HG02852 (cell line): Measurements from ENCODE around the gene TENM4.

Source experiments
- ATAC-seq: cut with Tn5 transposase; IDR thresholded peaks from one replicate; pipeline ENCODE4 v1.9.1; 2021; ENCODE audit warnings: mild to moderate bottlenecking, moderate library complexity; ENCODE audit not compliant: unreplicated experiment

TENM4 gene

DNA sequence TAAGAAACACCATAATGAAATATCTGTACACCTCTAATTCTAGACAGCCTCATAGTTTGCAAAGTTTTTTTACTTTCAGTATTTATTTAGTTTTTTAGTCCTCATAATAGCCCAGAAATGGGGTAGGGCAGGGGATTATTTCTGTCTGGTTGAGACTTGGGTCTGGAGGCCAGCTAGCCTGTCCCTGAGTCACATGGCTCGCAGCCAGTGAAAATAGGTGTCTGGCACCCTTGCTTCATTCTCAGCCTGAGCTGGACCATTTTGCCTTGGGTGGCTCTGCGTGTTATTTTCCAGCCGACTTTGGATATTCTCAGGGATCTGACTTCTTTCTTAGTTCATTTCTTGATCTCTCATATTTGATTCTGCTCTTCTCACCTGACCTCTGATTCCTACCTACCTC, 742.2 kb downstream of the TENM4 start:
- no peak for ATAC-seq

DNA sequence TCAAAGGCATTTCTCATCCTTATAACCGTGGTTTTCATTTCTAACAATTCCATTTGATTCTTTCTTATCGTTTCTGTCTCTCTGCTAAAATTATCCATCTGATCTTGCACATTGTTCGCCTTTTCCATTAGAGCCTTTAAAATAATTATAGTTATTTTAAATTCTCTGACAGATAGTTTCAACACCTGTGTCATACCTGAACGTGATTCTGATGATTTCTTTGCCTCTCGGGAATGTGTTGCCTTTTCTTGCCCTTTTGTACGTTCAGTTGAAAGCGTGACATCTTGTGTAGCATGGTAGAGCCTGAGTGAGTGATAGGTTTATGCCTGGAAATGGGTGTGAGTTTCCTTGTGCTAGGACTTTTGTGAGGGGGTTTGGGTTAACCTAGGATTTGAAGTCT, 744.7 kb downstream of the TENM4 start:
- no peak for ATAC-seq

DNA sequence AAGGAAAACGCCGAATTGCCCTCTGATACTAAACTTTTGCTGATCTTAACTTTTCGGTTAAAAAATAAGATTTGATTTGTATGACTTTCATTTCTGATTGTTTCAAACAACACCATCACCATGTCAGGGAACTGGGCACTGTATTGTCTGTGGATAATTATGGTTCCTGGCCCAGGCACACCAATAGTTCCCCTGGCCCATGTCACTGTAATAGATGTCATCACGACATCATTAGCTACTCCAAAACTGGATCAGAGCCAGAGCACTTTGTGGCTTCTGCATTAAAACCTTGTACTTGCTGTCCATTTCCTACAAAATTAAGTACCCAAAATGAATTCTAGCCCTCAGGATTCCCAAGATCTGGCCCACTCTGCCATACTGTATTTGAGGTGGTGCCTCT, 746.7 kb downstream of the TENM4 start:
- ATAC-seq = no peak

DNA sequence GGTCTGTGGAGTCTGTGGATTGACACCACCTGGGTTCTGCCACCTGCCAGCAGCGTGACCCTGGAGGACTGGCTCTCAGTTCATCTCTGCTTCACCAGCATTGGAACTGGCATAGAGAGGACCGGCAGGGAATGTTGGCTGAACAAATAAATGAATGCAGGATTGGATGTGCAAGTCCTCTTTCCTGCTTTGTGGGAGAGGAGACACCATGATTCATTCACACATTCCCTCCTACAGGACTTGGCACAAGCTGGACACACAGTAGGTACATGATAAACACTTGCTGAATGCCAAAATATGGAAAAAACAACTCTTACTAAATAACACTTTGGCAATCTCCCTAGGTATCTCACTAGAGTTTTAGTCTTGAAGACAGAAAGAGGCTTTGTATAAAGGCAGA, 749.6 kb downstream of the TENM4 start:
- no peak for ATAC-seq

DNA sequence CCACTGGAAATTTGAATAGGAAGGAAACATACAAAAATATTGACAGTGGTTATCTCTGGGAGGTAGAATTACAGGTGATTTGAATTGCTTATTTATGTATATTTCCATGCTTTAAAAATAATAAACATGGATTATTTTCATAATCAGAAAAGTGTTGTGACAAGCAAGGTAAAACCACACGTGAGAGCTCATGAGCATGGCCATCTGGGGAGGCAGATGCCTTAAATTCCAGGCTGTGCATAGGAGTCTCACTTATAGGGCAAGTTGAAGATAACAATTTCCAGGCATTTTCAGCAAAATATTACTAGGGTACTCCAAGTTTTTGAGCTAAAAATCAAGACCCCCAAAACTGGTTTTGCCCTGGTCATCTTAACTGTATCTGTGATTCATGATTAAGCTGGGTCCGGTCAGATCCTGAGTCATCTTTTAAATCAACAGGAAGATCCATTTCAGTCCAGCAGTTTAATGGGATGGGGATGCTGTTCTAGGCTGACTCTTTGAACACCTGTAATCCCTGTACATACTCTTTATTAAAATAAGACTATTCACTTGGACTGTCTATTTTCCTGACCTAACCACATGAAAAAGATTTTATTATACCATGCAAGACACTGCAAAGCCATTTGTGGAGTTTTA, 750.4 kb downstream of the TENM4 start:
- no peak for ATAC-seq

DNA sequence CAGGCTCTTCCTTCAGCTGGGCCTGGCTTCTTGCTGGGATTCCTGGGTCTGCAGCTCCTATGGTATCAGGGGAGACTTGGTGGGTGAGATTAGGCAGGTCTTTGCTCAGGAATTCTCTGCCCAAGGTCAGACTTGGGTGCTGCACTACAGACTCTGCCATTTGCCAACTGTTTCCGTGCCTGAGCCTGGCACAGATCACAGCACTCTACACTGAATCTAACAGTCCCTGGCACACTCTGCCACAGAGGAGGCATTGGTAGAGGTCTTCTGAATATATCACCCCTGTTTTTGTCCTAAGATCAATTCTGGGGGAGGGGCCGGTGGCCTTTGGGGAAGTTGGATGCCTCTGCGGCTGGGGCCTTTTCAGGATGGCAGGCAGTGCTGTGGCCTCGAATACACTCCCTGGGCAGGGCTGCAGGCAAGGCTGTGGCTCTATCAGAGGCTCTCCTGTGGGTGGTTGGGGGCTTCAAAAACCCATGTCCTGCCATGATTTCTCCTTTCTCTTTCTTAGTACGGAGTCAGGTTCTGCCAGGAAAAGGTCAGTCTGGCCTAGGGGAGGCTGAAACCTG, 751.2 kb downstream of the TENM4 start:
- no peak for ATAC-seq

DNA sequence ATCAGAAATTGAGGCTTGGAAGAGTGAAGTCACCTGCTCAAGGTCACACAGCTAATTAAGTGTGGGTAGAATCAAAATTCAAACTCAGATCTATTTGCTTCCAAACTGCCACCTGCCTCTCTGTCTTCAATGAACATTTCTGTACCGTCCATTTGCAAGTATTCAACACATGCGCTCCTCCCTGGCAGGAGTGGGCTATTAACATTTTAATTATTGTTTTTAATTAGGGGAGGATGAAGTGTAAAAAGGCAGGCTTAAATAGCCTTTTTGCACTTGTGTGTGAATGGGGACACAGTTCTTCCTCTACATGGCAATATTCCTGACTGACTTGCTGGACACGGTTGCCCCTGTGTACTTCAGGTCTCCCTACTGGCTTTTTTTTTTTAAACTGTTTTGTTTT, 751.7 kb downstream of the TENM4 start:
- ATAC-seq = no peak

DNA sequence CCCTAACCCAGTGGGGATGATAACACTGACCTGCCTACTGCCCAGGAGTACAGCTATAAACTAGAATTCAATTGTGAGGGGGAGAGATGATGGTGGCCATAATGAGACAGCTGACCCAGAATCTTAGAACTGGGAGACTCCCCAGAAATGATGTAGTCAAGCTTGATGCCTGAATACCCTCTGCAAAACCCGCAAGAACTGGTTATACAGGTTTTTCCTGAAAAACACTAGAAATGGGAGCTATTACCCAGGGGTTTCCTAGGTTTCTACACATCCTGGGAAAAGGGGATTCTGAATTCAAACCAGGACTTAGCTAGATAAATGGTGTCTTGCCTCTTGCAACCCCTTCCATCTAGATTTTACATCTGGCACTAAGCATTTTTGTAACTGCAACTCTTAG, 752.4 kb downstream of the TENM4 start:
- no peak for ATAC-seq

DNA sequence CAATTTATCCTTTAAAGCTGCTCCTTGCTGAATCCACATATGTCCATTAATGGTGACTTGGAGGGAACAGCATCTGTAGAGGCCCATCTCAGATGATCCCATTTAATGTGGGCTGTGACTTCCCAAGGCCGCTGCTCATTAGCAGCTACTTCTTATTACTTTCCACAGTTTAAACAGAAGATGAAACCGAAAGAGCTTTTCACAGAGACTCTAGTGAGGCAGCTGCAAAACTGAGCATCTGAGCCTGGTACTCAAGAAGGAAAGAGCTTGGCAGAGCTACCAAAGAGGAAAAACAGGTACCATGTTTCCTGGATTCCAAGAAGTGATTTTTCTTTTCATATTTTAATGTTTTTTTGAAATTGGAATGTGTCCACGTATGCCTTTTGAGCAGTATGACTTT, 755.7 kb downstream of the TENM4 start:
- ATAC-seq = no peak

DNA sequence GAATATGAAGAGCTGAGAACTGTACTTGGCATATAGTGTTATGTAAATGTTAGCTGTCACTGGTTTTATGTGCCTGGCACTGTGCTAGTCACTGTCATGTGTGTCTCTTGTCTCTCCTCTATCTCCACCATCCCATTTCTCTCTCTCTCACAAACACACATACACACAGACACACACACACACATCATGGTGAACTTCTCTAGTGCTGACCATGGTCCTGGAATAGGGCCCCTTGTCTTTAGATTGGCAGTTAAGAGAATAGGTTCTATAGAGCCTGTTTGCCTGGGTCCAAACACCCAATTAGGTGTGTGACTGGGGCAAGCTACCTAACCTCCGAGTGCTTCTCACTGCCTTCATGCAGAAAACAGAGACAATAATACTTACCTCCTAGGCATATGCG, 756.5 kb downstream of the TENM4 start:
- ATAC-seq = no peak

DNA sequence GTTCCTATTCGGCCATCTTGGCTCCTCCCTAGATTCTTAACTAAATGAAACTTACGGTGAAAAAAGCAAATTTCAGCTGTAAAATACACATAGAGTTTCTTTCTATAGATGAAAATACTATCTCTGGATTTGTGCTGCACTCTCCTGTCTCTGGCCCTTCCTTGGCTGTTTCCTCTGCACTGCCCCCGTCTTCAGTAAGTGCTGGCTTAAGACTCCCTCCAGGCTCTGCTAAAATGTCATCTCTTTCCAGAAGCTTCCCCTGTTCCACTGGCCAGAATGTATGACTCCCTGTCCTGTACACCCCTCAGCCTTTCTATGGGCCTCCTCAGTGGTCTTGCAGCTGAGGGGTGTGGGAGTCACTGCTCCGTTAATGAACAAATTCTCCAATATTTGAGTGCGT, 757.1 kb downstream of the TENM4 start:
- no peak for ATAC-seq

DNA sequence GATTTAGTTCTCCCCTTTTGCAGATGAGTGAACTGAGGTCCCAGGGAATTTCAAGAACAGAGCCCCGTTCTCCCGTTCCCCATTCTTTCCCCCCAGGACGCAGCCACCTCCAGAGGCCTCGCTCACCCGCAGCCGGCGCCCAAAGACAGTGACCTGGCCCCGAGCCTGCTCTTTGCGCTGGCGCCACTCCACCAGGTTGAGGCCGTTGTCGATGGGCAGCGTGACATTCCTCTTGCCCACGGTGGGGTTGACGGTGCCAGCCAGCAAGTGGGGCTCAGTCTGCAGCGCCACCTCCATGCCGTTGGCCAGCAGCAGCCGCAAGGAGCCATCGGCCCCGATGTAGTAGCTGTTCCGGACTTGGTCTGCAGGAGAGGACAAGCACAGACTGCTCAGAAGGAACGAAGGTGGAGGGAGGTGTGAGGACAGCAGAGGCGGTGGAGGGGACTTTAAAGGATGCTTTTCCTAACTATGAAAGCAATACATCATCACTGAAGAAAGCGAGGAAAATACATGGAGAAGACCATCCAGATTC, 764.7 kb downstream of the TENM4 start:
- no peak for ATAC-seq

DNA sequence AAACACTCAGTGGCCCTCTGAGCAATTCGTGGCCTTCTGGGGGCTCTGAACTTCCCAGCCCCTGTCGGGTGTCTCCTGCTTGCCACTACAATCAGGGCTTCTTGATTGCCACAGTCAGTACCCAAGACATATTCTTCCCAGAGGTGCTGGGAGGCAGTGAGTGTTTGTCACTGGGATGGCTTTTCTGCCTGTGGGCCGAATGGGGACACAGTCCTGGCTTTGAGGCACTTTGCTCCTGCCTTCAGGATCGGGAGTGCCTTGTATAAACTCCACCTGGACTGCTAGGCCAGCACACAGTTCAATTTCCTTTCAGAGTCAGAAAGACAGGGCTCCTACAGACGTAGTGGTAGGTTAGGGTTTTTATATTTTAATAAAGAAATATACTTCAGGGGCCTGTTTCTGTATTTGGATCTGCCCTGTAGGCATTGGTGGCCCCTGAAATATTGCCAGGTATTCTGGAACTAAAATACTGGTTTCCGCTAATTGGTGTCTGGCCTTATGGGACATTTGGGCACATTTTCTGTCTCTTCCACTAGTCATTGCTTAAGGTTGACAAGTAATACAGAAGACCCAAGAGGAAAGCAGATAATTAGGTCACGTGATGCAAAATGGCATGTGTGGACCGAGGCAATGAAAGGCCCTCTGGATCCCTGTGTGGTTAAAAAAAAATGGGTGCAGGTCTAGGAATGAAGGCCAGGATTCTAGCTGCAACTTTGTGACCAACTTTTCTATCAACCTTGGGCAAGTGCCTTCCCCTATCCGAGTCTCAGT, 767.8 kb downstream of the TENM4 start:
- no peak for ATAC-seq

DNA sequence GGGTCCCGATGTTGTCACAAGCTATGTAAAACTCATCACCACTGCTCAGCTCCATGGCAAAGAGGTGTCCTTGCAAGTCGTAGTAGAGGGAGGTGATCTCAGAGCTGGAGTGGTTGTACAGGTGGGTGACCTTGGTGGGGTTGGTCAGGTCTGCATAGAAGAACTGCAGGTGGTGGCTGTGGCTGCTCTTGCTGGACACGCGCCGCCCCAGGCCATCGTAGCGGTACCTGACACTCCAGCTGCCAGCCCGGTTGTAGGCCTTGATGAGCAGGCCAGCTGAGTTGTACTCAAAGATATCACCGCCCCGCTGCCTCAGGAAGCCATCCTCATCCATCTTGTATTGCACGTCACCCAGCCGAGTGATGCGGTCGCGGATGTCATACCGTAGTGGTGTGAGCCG, 771.6 kb downstream of the TENM4 start:
- ATAC-seq = no peak

DNA sequence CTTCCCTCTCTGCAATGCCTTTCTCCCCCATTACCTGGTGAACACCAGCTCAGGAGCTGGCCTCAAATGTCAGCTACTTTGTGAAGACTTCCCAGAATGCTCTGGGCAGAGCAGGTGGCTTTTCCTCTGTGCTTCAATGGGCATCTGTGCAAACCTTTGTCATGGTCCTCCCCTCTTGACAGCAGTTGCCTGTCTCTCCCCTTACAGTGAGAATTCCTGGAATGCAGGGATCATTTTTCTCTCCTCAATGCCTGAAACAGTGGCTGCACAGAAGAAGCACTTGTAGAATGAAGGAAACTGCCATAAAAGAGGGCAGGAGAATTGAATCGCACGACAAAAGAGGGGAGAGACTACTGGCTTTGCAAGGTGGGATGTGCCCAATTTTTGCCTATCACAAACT, 773.4 kb downstream of the TENM4 start:
- no peak for ATAC-seq

DNA sequence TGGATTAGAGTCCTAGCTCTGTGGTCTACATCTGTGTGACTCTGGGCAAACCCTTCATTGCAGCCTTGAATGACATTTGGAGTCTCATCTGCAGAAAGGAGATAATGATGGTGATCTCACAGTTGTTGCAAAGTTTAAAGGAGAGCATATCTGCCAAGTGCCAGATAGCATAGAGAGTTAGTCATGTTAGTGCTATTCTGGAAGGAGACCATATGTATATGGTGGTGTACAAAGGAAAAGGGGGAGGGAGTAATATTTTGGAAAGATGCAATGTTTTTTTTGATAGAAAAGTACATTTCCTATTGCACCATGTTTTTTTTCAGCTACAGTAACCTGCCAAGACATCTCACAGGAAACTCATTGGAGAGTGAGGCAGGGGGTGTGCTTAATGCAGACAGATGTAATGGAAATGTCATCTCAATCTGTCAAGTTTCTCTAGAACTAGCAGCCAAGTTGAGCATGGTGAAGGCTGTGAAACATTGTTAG, 774.1 kb downstream of the TENM4 start:
- ATAC-seq = no peak

DNA sequence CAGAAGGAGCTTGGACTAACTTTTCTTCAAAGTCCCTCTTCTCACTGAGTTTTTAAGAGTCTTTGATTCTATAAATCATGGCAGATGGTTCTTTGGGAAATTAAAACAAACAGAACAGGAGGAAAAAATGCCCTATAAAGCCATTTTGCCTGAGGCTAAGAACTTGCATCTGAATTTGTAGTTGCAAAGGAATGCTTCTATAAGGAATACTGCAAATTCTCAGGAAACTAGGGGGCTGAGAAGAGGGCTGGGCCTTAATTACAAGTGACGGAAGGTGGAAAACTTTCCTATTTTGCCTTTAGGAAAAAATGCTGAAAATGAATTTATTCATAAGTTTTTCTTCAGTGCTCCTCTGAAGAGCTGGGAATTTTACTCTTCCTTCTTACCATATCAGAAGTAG, 776.2 kb downstream of the TENM4 start:
- ATAC-seq = no peak

DNA sequence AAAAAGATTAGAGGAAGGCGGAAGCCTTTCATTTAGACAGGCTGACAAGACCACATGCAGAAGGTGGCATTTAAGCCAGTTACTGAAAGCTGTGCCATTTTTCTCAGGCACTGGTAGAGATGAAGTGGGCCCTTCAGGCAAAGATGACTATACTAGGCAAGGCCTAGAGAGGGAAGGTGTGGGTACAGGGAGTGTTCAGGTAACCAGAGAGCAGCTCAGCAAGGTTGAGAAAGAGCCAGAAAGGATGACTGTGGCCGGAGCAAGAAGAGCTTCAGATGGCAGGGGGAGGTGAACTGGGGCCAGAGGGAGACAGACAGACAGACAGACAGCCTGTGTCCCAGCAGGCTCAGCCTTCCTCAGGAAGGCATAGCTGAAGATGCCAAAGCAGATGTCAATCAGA, 778.0 kb downstream of the TENM4 start:
- no peak for ATAC-seq

DNA sequence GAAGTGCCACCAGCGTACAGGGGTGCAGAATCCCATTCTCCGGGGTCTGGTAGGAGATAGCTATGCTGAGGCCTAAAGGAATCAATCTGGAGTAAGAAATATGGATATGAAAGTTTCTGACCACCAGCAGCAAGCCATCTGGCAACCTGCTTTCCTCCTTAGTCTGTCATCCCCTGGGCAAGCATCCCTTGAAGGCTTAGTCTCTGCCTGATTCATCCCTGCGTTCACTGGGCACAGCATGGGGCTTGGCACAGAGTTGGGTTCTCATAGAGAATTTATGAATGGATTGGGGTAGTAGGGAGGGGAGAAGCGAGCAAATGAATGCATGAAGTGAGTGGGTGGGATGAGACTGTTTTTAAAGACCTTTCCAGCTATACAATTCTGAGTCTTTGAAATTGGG, 780.4 kb downstream of the TENM4 start:
- ATAC-seq = no peak

DNA sequence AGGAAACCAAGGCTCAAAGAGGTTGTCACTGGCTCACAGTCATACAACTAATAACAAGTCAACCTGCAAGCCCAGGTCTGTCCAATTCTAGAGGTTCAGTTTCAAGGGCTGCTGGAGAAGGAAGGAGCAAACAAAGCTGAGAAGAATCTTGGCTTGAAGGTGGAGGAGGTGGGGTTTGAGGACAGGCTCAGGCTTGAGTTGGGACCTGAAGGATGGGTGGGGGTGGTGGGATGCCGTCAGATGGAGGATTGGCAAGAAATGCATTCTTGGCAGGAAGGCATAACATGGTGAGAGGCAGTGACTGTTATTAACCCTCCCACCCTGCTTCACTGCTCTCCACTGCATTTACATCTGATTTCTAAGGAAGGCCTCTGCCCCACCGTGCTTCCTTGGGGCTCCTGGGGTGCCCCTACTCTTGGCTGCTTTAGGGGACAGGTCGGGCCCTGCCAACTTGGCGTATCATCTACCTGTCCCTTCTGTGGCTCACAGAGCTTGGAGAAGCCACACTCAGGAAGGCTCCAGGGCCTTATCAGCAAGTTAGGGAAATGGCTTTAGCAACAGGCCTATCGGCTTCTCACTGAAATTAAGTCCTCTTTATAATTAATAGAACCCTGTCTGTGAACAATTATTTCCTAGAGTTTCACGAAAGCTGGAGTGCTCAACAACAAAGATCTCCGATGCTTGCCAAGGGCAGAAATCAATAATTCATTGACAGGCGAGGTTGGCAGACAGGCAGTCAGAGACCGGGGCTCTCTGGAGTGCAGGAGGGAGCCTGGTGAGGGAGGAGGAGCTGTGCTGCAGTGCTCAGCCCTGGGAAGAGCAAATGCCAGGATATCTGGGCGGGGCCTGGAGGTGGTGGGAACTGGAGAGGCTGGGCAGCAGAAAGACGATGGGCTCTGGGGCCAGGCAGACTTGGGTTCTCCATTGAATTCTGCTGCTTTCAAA, 781.2 kb downstream of the TENM4 start:
- ATAC-seq = no peak
